H1 (cell line): ENCODE results near the gene MACROD2. TPM values are rescaled to one million over a fixed set of nuclear protein-coding genes. Genes with fewer than 3 reads are reported as not detected.

Source experiments
- CTCF ChIA-PET: fragments of 300-600 bp; sonication (Branson Sonifier 250); formaldehyde crosslinking; loops from one replicate; lab custom pipeline; 2021; ENCODE audit not compliant: partially characterized antibody; lab: Charles Lee
- POLR2A ChIA-PET: fragments of 300-600 bp; sonication (Branson Sonifier 250); formaldehyde crosslinking; loops from one replicate; lab custom pipeline; 2021; ENCODE audit warnings: inconsistent platforms; ENCODE audit not compliant: partially characterized antibody; lab: Charles Lee
- DNase-seq, 2 experiments: peaks; one replicate each; pipeline versions ENCODE4 v3.0.0 to v3.0.0-alpha.2; 2010 to 2022; ENCODE audit warnings: low spot score in 2 of 2, low read depth in 1 of 2, mixed read lengths in 1 of 2
- FAIRE-seq: peaks from 2 replicates; lab custom pipeline; 2011; peaks lifted over from hg19 to GRCh38; lab: Jason Lieb, UNC
- H2AFZ ChIP-seq: 2 replicates; pipeline ENCODE4 v1.8.1; 2012; ENCODE audit warnings: low read length, inconsistent platforms
- H2AK5ac ChIP-seq: 2 replicates; pipeline ENCODE4 v1.6.1; 2013; ENCODE audit warnings: low read depth, low read length
- H2BK120ac ChIP-seq: replicated peaks from 2 replicates; pipeline ENCODE3; 2013; ENCODE audit warnings: low read depth, low read length, inconsistent platforms
- H2BK12ac ChIP-seq: 2 replicates; pipeline ENCODE4 v1.6.1; 2013; ENCODE audit warnings: low read depth, low read length
- H2BK15ac ChIP-seq: 2 replicates; pipeline ENCODE4 v1.6.1; 2013; ENCODE audit warnings: low read length
- H2BK20ac ChIP-seq: 2 replicates; pipeline ENCODE4 v1.6.1; 2013; ENCODE audit warnings: low read length
- H2BK5ac ChIP-seq: 2 replicates; pipeline ENCODE4 v1.6.1; 2013; ENCODE audit warnings: low read depth, low read length
- H3K14ac ChIP-seq: 2 replicates; pipeline ENCODE4 v1.6.1; 2013; ENCODE audit warnings: inconsistent platforms; ENCODE audit not compliant: insufficient read length
- H3K18ac ChIP-seq: 2 replicates; pipeline ENCODE4 v1.6.1; 2013; ENCODE audit warnings: low read length; ENCODE audit errors: extremely low read depth
- H3K23ac ChIP-seq: 2 replicates; pipeline ENCODE4 v1.6.1; 2013; ENCODE audit warnings: inconsistent platforms; ENCODE audit not compliant: insufficient read length
- H3K23me2 ChIP-seq: 2 replicates; pipeline ENCODE4 v1.6.1; 2013; ENCODE audit warnings: low read depth, low read length
- H3K27ac ChIP-seq: 2 replicates; pipeline ENCODE4 v1.6.1; 2011; ENCODE audit warnings: low read depth, low read length, inconsistent platforms
- H3K27me3 ChIP-seq, 4 experiments: replicated peaks in 1 of 4; 1 replicate in 1 of 4; 2 replicates in 3 of 4; pipeline versions ENCODE4 v1.6.1 to v1.8.1; 2011 to 2013; ENCODE audit warnings: low read length in 3 of 4, mild to moderate bottlenecking in 3 of 4, inconsistent platforms in 2 of 4, mixed read lengths in 2 of 4, moderate library complexity in 1 of 4; ENCODE audit not compliant: control insufficient read depth in 3 of 4, insufficient read depth in 3 of 4; ENCODE audit errors: extremely low read depth in 1 of 4
- H3K36me3 ChIP-seq, 4 experiments: 2 replicates each; pipeline versions ENCODE4 v1.6.1 to v1.8.1; 2011 to 2013; ENCODE audit warnings: mild to moderate bottlenecking in 4 of 4, low read length in 3 of 4, moderate library complexity in 2 of 4, control low read depth in 1 of 4, inconsistent platforms in 1 of 4; ENCODE audit not compliant: insufficient read depth in 4 of 4, control insufficient read depth in 2 of 4
- H3K4ac ChIP-seq: replicated peaks from 2 replicates; pipeline ENCODE3; 2013; ENCODE audit warnings: low read length, low read depth, mixed read lengths, inconsistent platforms; ENCODE audit not compliant: insufficient read length
- H3K4me1 ChIP-seq, 4 experiments: replicated peaks in 1 of 4; 1 replicate in 1 of 4; 2 replicates in 3 of 4; pipeline versions ENCODE4 v1.6.1 to v1.8.1; 2011 to 2013; ENCODE audit warnings: low read length in 3 of 4, inconsistent platforms in 2 of 4, mixed read lengths in 1 of 4; ENCODE audit not compliant: insufficient read depth in 4 of 4, control insufficient read depth in 3 of 4
- H3K4me2 ChIP-seq, 2 experiments: 2 replicates each; pipeline versions ENCODE4 v1.6.1 to v1.8.1; 2011 to 2013; ENCODE audit warnings: low read depth in 2 of 2, low read length in 2 of 2, control low read depth in 1 of 2, inconsistent platforms in 1 of 2, mild to moderate bottlenecking in 1 of 2; ENCODE audit not compliant: insufficient read depth in 1 of 2
- H3K4me3 ChIP-seq, 4 experiments: fragments of 200-600, 300-600 bp in 1 of 4; sonication (generic), shearing (Covaris generic), sonication (Bioruptor Twin) in 1 of 4; 2 replicates each; pipeline versions ENCODE4 v1.5.1 to v1.8.1; 2011 to 2016; ENCODE audit warnings: low read length in 4 of 4, low read depth in 3 of 4, control low read depth in 2 of 4, inconsistent platforms in 2 of 4, mild to moderate bottlenecking in 2 of 4, mixed read lengths in 1 of 4, moderate library complexity in 1 of 4; ENCODE audit not compliant: insufficient read depth in 2 of 4; ENCODE audit errors: extremely low read depth in 1 of 4
- H3K56ac ChIP-seq: replicated peaks from 2 replicates; pipeline ENCODE3; 2013; ENCODE audit warnings: low read depth, mild to moderate bottlenecking, mixed read lengths, low read length, inconsistent platforms; ENCODE audit not compliant: insufficient read length
- H3K79me1 ChIP-seq: 2 replicates; pipeline ENCODE4 v1.6.1; 2013; ENCODE audit warnings: low read depth, low read length, control low read depth
- H3K79me2 ChIP-seq, 2 experiments: 2 replicates each; pipeline versions ENCODE4 v1.6.1 to v1.8.1; 2012 to 2013; ENCODE audit warnings: low read length in 2 of 2, mild to moderate bottlenecking in 2 of 2, inconsistent platforms in 1 of 2; ENCODE audit not compliant: insufficient read depth in 2 of 2, control insufficient read depth in 1 of 2
- H3K9ac ChIP-seq, 4 experiments: replicated peaks in 1 of 4; 1 replicate in 1 of 4; 2 replicates in 3 of 4; pipeline versions ENCODE4 v1.6.1 to v1.8.1; 2011 to 2013; ENCODE audit warnings: low read depth in 3 of 4, low read length in 3 of 4, control low read depth in 2 of 4, mild to moderate bottlenecking in 2 of 4, moderate library complexity in 2 of 4, inconsistent platforms in 1 of 4; ENCODE audit errors: extremely low read depth in 1 of 4
- H3K9me3 ChIP-seq, 2 experiments: 2 replicates each; pipeline versions ENCODE4 v1.6.1 to v1.8.1; 2012 to 2013; ENCODE audit warnings: mild to moderate bottlenecking in 2 of 2, moderate library complexity in 2 of 2, control low read depth in 1 of 2, inconsistent platforms in 1 of 2, low read depth in 1 of 2, low read length in 1 of 2, mixed read lengths in 1 of 2; ENCODE audit not compliant: insufficient read depth in 2 of 2
- H4K20me1 ChIP-seq, 2 experiments: replicated peaks in 1 of 2; 2 replicates each; pipeline versions ENCODE3 to v1.8.1; 2011 to 2013; ENCODE audit warnings: inconsistent platforms in 2 of 2, low read length in 2 of 2, mild to moderate bottlenecking in 1 of 2; ENCODE audit not compliant: insufficient read depth in 2 of 2, control insufficient read depth in 1 of 2
- H4K5ac ChIP-seq: 2 replicates; pipeline ENCODE4 v1.6.1; 2013; ENCODE audit warnings: low read length, low read depth, mixed read lengths, inconsistent platforms; ENCODE audit not compliant: insufficient read length
- H4K8ac ChIP-seq: 2 replicates; pipeline ENCODE4 v1.8.0; 2013; ENCODE audit warnings: mild to moderate bottlenecking, moderate library complexity, low read length, inconsistent platforms; ENCODE audit not compliant: insufficient read depth; ENCODE audit errors: extremely low read depth
- H4K91ac ChIP-seq: replicated peaks from 2 replicates; pipeline ENCODE3; 2013; ENCODE audit warnings: low read length, mixed read lengths, inconsistent platforms; ENCODE audit not compliant: insufficient read length
- CEBPB ChIP-seq: IDR thresholded peaks from 2 replicates; pipeline ENCODE4 v1.6.1; 2012; ENCODE audit warnings: low read depth, low read length
- JUN ChIP-seq: IDR thresholded peaks from 2 replicates; pipeline ENCODE4 v1.6.1; 2011; ENCODE audit warnings: low read depth, mild to moderate bottlenecking, improper control_type of control experiment, low read length
- TBP ChIP-seq: IDR thresholded peaks from 2 replicates; pipeline ENCODE4 v1.6.1; 2011; ENCODE audit warnings: low read depth, low read length, improper control_type of control experiment
- WGBS, 2 experiments: shearing (Covaris generic) in 1 of 2; methylation state at CpG; one replicate each; pipeline versions ENCODE4 v1.1.6 to v1.1.7; 2013 to 2015; ENCODE audit warnings: low lambda C conversion rate in 2 of 2, mixed read lengths in 2 of 2, inconsistent platforms in 1 of 2, low coverage in 1 of 2, missing lambda C conversion rate in 1 of 2; ENCODE audit not compliant: insufficient replicate concordance in 2 of 2, insufficient coverage in 1 of 2, insufficient read length in 1 of 2; ENCODE audit errors: extremely low coverage in 1 of 2, missing lambda C conversion rate in 1 of 2; 5-methylcytosine and 5-hydroxymethylcytosine counted together
- polyA plus RNA-seq, 7 experiments: library from polyadenylated mRNA; depleted of rRNA in 3 of 7; stranded (reverse) in 5 of 7; unstranded in 2 of 7; fragments of >200 nt in 5 of 7; fragments of 200-250 nt in 2 of 7; gene quantifications; 1 replicate in 5 of 7; 2 replicates in 1 of 7; 4 replicates in 1 of 7; pipeline versions ENCODE4 v1.2.1 to v1.2.3, GENCODE V29; 2011 to 2013; ENCODE audit warnings: missing spikeins in 2 of 7, mixed read lengths in 2 of 7
- total RNA-seq: library from RNA; stranded (reverse); fragmentation: NEBNext Ultra II Directional; extraction: Animal tissue kit (Norgen Biotek cat#: 25700); gene quantifications from 2 replicates; pipeline ENCODE4 v1.2.1, GENCODE V29; 2021

MACROD2 gene
- total and polyA plus RNA-seq, 2 of the 8 experiments (the other 6 are each of a cell fraction or from before 2014, with no cell fraction given) = 0.70 to 3.9 TPM

DNA sequence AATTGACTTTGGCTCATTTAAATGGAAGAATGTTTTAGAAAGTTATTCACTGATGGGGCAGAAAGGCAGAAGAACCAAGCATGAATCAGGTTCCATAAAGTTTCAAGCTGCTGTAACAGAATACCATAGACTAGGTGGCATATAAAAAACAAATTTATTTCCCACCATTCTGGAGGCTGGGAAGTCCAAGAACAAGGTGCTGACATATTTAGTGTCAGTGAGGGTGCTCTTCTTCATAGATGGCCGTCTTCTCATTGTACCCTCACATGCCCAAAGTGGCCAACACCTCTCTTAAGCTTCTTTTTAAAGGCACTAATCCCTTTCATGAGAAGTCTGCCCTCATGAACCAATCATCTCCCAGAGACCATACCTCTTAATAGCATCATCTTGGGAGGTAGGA lies 902.3 kb downstream of the MACROD2 start:
- WGBS, 2 experiments = 90% methylated on average over 1 of the region's 1 CpG; no CpG with 5 or more reads in 1 of the 2 experiments
- CTCF ChIA-PET = no interaction called here
- H4K91ac ChIP-seq = no peak overlapping the region

More for the DNA sequence above, 902.3 kb downstream of the MACROD2 start:
- Histone ChIP-seq H4K8ac (no peak overlapping the region), H3K36me3 (no peaks in the 10 kb centered on the region), H3K79me2 (no peaks in the 10 kb centered on the region), H2AFZ (no peak overlapping the region), H2BK5ac (no peak overlapping the region), H3K4me2 (no peak overlapping the region), H3K4me3 (no peak overlapping the region), H3K56ac (no peak overlapping the region)
- no peak for TF ChIP-seq TBP
- no peak for TF ChIP-seq JUN
- no peak for TF ChIP-seq CEBPB
- TF ChIP-seq, all 59 proteins: peak for 0
- POLR2A ChIA-PET = no interaction called here
- no peak overlapping the region for H4K5ac ChIP-seq
- no peak overlapping the region for H3K14ac ChIP-seq
- no peak overlapping the region for H2BK15ac ChIP-seq
- H3K79me1 ChIP-seq = no peaks in the 10 kb centered on the region
- FAIRE-seq = no peak
- no peaks in the 10 kb centered on the region; a peak in 1 of 4 replicates for H3K9me3 ChIP-seq
- no peak overlapping the region for H2AK5ac ChIP-seq
- no peak for DNase-seq
- H2BK12ac ChIP-seq = no peak overlapping the region
- no peak overlapping the region for H2BK20ac ChIP-seq
- H3K18ac ChIP-seq = no peak overlapping the region
- no peaks in the 10 kb centered on the region for H3K4me1 ChIP-seq
- no peak overlapping the region for H2BK120ac ChIP-seq
- no peaks in the 10 kb centered on the region for H4K20me1 ChIP-seq
- no peak overlapping the region for H3K9ac ChIP-seq
- H3K27ac ChIP-seq = no peak overlapping the region
- H3K23me2 ChIP-seq = no peaks in the 10 kb centered on the region
- no peak overlapping the region for H3K23ac ChIP-seq
- H3K4ac ChIP-seq = no peak overlapping the region
- H3K27me3 ChIP-seq = no peaks in the 10 kb centered on the region
